ENCODE measurements around the gene WDFY2. TPM values are rescaled to one million over a fixed set of nuclear protein-coding genes. Genes with fewer than 3 reads are reported as not detected.

WDFY2 gene
- total RNA-seq, 2 experiments from 2014 or later, result 11.3 TPM

GRCh38 chr13:51663973-51664957 lies 80.0 kb downstream of the WDFY2 start:
- POLR2A ChIA-PET, result no interaction called here
- Mint-ChIP-seq H3K27ac (no peak overlapping the region), H3K36me3 (ENCODE audit: low read depth) (peaks cover 2% of the 10 kb centered on the region), H3K9me3 (ENCODE audit: insufficient read depth) (no peaks in the 10 kb centered on the region), H3K27me3 (ENCODE audit: low read depth) (no peaks in the 10 kb centered on the region), H3K4me1 (ENCODE audit: low read depth) (peaks cover 2% of the 10 kb centered on the region), H3K4me3 (no peak overlapping the region)
- no peak for ATAC-seq
- DNase-seq, result no peak
- CTCF ChIA-PET, result no interaction called here

- DNase-seq, result no peak
- Mint-ChIP-seq H3K4me3 (no peak overlapping the region), H3K9me3 (ENCODE audit: insufficient read depth) (no peaks in the 10 kb centered on the region), H3K27ac (no peak overlapping the region), H3K27me3 (ENCODE audit: low read depth) (no peaks in the 10 kb centered on the region), H3K4me1 (ENCODE audit: low read depth) (peaks cover 2% of the 10 kb centered on the region), H3K36me3 (ENCODE audit: low read depth) (peaks cover 2% of the 10 kb centered on the region)
- ATAC-seq, result no peak
- ChIA-PET CTCF (no interaction called here), POLR2A (no interaction called here)
Measured at GRCh38 chr13:51665456-51665855, 81.2 kb downstream of the WDFY2 start.

GRCh38 chr13:51666374-51666773 lies 82.1 kb downstream of the WDFY2 start:
- ChIA-PET CTCF (no interaction called here), POLR2A (no interaction called here)
- H3K27me3 Mint-ChIP-seq (ENCODE audit: low read depth), result no peaks in the 10 kb centered on the region
- no peaks in the 10 kb centered on the region for H3K9me3 Mint-ChIP-seq (ENCODE audit: insufficient read depth)
- DNase-seq (no peak), ATAC-seq (no peak)
- no peak overlapping the region for H3K27ac Mint-ChIP-seq
- H3K36me3 Mint-ChIP-seq (ENCODE audit: low read depth), result peaks cover 7% of the 10 kb centered on the region
- peaks cover 2% of the 10 kb centered on the region for H3K4me1 Mint-ChIP-seq (ENCODE audit: low read depth)
- H3K4me3 Mint-ChIP-seq, result no peak overlapping the region

GRCh38 chr13:51666839-51667238 lies 82.6 kb downstream of the WDFY2 start:
- Mint-ChIP-seq H3K27me3 (ENCODE audit: low read depth) (no peaks in the 10 kb centered on the region), H3K36me3 (ENCODE audit: low read depth) (peaks cover 7% of the 10 kb centered on the region), H3K27ac (no peak overlapping the region), H3K4me1 (ENCODE audit: low read depth) (peaks cover 2% of the 10 kb centered on the region), H3K9me3 (ENCODE audit: insufficient read depth) (no peaks in the 10 kb centered on the region), H3K4me3 (no peak overlapping the region)
- CTCF ChIA-PET, result no interaction called here
- POLR2A ChIA-PET, result no interaction called here
- ATAC-seq, result no peak
- no peak for DNase-seq

- ChIA-PET POLR2A (no interaction called here), CTCF (no interaction called here)
- peaks cover 5% of the 10 kb centered on the region for H3K36me3 Mint-ChIP-seq (ENCODE audit: low read depth)
- H3K27ac Mint-ChIP-seq, result no peak overlapping the region
- DNase-seq (no peak), ATAC-seq (no peak)
- peaks cover 2% of the 10 kb centered on the region for H3K4me1 Mint-ChIP-seq (ENCODE audit: low read depth)
- H3K4me3 Mint-ChIP-seq, result no peak overlapping the region
- no peaks in the 10 kb centered on the region for H3K27me3 Mint-ChIP-seq (ENCODE audit: low read depth)
- no peaks in the 10 kb centered on the region for H3K9me3 Mint-ChIP-seq (ENCODE audit: insufficient read depth)
Measured at GRCh38 chr13:51668580-51669195, 84.4 kb downstream of the WDFY2 start.

- CTCF ChIA-PET, result no interaction called here
- no peak overlapping the region for H3K4me3 Mint-ChIP-seq
- H3K27me3 Mint-ChIP-seq (ENCODE audit: low read depth), result no peaks in the 10 kb centered on the region
- H3K9me3 Mint-ChIP-seq (ENCODE audit: insufficient read depth), result no peaks in the 10 kb centered on the region
- POLR2A ChIA-PET, result no interaction called here
- H3K4me1 Mint-ChIP-seq (ENCODE audit: low read depth), result no peaks in the 10 kb centered on the region
- peaks cover 5% of the 10 kb centered on the region for H3K36me3 Mint-ChIP-seq (ENCODE audit: low read depth)
- DNase-seq (no peak), ATAC-seq (no peak)
- no peak overlapping the region for H3K27ac Mint-ChIP-seq
Measured at GRCh38 chr13:51673165-51673564, 88.9 kb downstream of the WDFY2 start.

- POLR2A ChIA-PET, result no interaction called here
- Mint-ChIP-seq H3K4me3 (no peak overlapping the region), H3K4me1 (ENCODE audit: low read depth) (no peaks in the 10 kb centered on the region), H3K9me3 (ENCODE audit: insufficient read depth) (no peaks in the 10 kb centered on the region), H3K36me3 (ENCODE audit: low read depth) (peaks cover 5% of the 10 kb centered on the region), H3K27me3 (ENCODE audit: low read depth) (no peaks in the 10 kb centered on the region), H3K27ac (no peak overlapping the region)
- ATAC-seq (no peak), DNase-seq (no peak)
- CTCF ChIA-PET, result interaction anchor here (0.6 kb wide), 1 partner anchor 48 kb away, joined by 3 read pairs; no protein-coding TSS in a partner anchor
Measured at GRCh38 chr13:51674276-51674675, 90.0 kb downstream of the WDFY2 start.

GRCh38 chr13:51675385-51675784 lies 91.1 kb downstream of the WDFY2 start:
- Mint-ChIP-seq H3K27me3 (ENCODE audit: low read depth) (no peaks in the 10 kb centered on the region), H3K27ac (no peak overlapping the region), H3K9me3 (ENCODE audit: insufficient read depth) (no peaks in the 10 kb centered on the region), H3K36me3 (ENCODE audit: low read depth) (peaks cover 6% of the 10 kb centered on the region), H3K4me3 (no peak overlapping the region), H3K4me1 (ENCODE audit: low read depth) (no peaks in the 10 kb centered on the region)
- ATAC-seq, result no peak
- ChIA-PET POLR2A (interaction anchor here (0.7 kb wide), 1 partner anchor 297 kb away, joined by 3 read pairs; no protein-coding TSS in a partner anchor), CTCF (no interaction called here)
- no peak for DNase-seq

GRCh38 chr13:51675877-51676276 lies 91.6 kb downstream of the WDFY2 start:
- ChIA-PET POLR2A (no interaction called here), CTCF (no interaction called here)
- no peak for ATAC-seq
- Mint-ChIP-seq H3K9me3 (ENCODE audit: insufficient read depth) (no peaks in the 10 kb centered on the region), H3K27me3 (ENCODE audit: low read depth) (no peaks in the 10 kb centered on the region), H3K27ac (no peak overlapping the region), H3K4me1 (ENCODE audit: low read depth) (no peaks in the 10 kb centered on the region), H3K36me3 (ENCODE audit: low read depth) (peaks cover 6% of the 10 kb centered on the region), H3K4me3 (no peak overlapping the region)
- DNase-seq, result no peak

- ChIA-PET CTCF (no interaction called here), POLR2A (interaction anchor here (0.7 kb wide), 1 partner anchor 66 kb away, joined by 3 read pairs; no protein-coding TSS in a partner anchor)
- no peaks in the 10 kb centered on the region for H3K27me3 Mint-ChIP-seq (ENCODE audit: low read depth)
- no peak overlapping the region for H3K4me3 Mint-ChIP-seq
- no peaks in the 10 kb centered on the region for H3K9me3 Mint-ChIP-seq (ENCODE audit: insufficient read depth)
- no peaks in the 10 kb centered on the region for H3K4me1 Mint-ChIP-seq (ENCODE audit: low read depth)
- DNase-seq, result no peak
- no peak overlapping the region for H3K27ac Mint-ChIP-seq
- ATAC-seq, result no peak
- peaks cover 5% of the 10 kb centered on the region for H3K36me3 Mint-ChIP-seq (ENCODE audit: low read depth)
Measured at GRCh38 chr13:51676739-51677138, 92.5 kb downstream of the WDFY2 start.

GRCh38 chr13:51678420-51678819 lies 94.2 kb downstream of the WDFY2 start:
- no peaks in the 10 kb centered on the region for H3K27me3 Mint-ChIP-seq (ENCODE audit: low read depth)
- CTCF ChIA-PET, result interaction anchor here (1.1 kb wide), 1 partner anchor 172 kb away, joined by 3 read pairs; no protein-coding TSS in a partner anchor
- H3K4me1 Mint-ChIP-seq (ENCODE audit: low read depth), result no peaks in the 10 kb centered on the region
- H3K27ac Mint-ChIP-seq, result no peak overlapping the region
- DNase-seq (no peak), ATAC-seq (no peak)
- H3K36me3 Mint-ChIP-seq (ENCODE audit: low read depth), result peaks cover 6% of the 10 kb centered on the region
- POLR2A ChIA-PET, result no interaction called here
- no peak overlapping the region for H3K4me3 Mint-ChIP-seq
- H3K9me3 Mint-ChIP-seq (ENCODE audit: insufficient read depth), result no peaks in the 10 kb centered on the region

GRCh38 chr13:51679616-51680015 lies 95.4 kb downstream of the WDFY2 start:
- ATAC-seq (no peak), DNase-seq (no peak)
- no peaks in the 10 kb centered on the region for H3K9me3 Mint-ChIP-seq (ENCODE audit: insufficient read depth)
- POLR2A ChIA-PET, result no interaction called here
- no peak overlapping the region for H3K4me3 Mint-ChIP-seq
- CTCF ChIA-PET, result no interaction called here
- no peaks in the 10 kb centered on the region for H3K4me1 Mint-ChIP-seq (ENCODE audit: low read depth)
- H3K27ac Mint-ChIP-seq, result no peak overlapping the region
- H3K27me3 Mint-ChIP-seq (ENCODE audit: low read depth), result no peaks in the 10 kb centered on the region
- H3K36me3 Mint-ChIP-seq (ENCODE audit: low read depth), result peaks cover 6% of the 10 kb centered on the region

All from activated CD8-positive, alpha-beta T cell treated with anti-CD3 and anti-CD28 coated beads, Interleukin-2, amount 10 ng/mL, durations not matched to agents 7 days and 5 days (primary cell).